ENCODE results near the gene MVB12B. TPM values are rescaled to one million over a fixed set of nuclear protein-coding genes. Genes with fewer than 3 reads are reported as not detected.

MVB12B gene
- total RNA-seq, 1 experiment from 2014 or later: 5.7 TPM

GRCh38 chr9:126334721-126335621, 8.3 kb downstream of the MVB12B start (continued):
- TF ChIP-seq E2F1 (CRISPR knock-in tag; IDR thresholded peaks at IDR 0.05): no peak
- no peak for TF ChIP-seq ZBTB21 (CRISPR knock-in tag; IDR thresholded peaks at IDR 0.05; ENCODE audit: borderline replicate concordance)

GRCh38 chr9:126335837-126336735, 9.5 kb downstream of the MVB12B start:
- Mint-ChIP-seq H3K27me3 (ENCODE audit: low read depth) (no peaks in the 10 kb centered on the region), H3K4me3 (no peak overlapping the region), H3K4me1 (peaks cover 33% of the 10 kb centered on the region), H3K9me3 (no peaks in the 10 kb centered on the region), H3K36me3 (0 out of 2 replicates have a peak, but pooled peaks cover 2% of the 10 kb centered on the region), H3K27ac (no peak overlapping the region)
- ChIA-PET POLR2A (interaction anchor here (1.7 kb wide), 1 partner anchor 12 kb away, joined by 4 read pairs; no protein-coding TSS in a partner anchor), CTCF (interaction anchor here (0.6 to 2.3 kb wide), 12 partner anchors 9 to 185 kb away, joined by 3 to 14 read pairs (median 4); partner anchors contain the start of gene MVB12B)
- ATAC-seq (peak; percentile 36), DNase-seq (ENCODE audit: low spot score) (no peak)
- no peak for TF ChIP-seq CTCF (IDR thresholded peaks at IDR 0.05)
- TF ChIP-seq NR1H2 (CRISPR knock-in tag; IDR thresholded peaks at IDR 0.05): no peak
- TF ChIP-seq NR2C2 (CRISPR knock-in tag; IDR thresholded peaks at IDR 0.05): no peak
- TF ChIP-seq USF2 (CRISPR knock-in tag; IDR thresholded peaks at IDR 0.05): no peak
- no peak for TF ChIP-seq STAT6 (CRISPR knock-in tag; conservative IDR thresholded peaks at IDR 0.05; ENCODE audit: low read depth)
- no peak for TF ChIP-seq ZNF263 (CRISPR knock-in tag; IDR thresholded peaks at IDR 0.05; ENCODE audit: low read depth)
- no peak for TF ChIP-seq CDX4 (CRISPR knock-in tag; IDR thresholded peaks at IDR 0.05; ENCODE audit: borderline replicate concordance)
- TF ChIP-seq NR3C1 (CRISPR knock-in tag; conservative IDR thresholded peaks at IDR 0.05; ENCODE audit: low read depth): no peak

GRCh38 chr9:126336736-126337325, 10.2 kb downstream of the MVB12B start:
- POLR2A ChIA-PET: interaction anchor here (1.7 kb wide), 1 partner anchor 11 kb away, joined by 4 read pairs; no protein-coding TSS in a partner anchor
- H3K27me3 Mint-ChIP-seq (ENCODE audit: low read depth): no peaks in the 10 kb centered on the region
- peaks cover 40% of the 10 kb centered on the region for H3K4me1 Mint-ChIP-seq
- H3K36me3 Mint-ChIP-seq: 0 out of 2 replicates have a peak, but pooled peaks cover 2% of the 10 kb centered on the region
- H3K9me3 Mint-ChIP-seq: no peaks in the 10 kb centered on the region
- CTCF ChIA-PET: interaction anchor here (0.6 to 2.3 kb wide), 9 partner anchors 8 to 523 kb away, joined by 3 to 14 read pairs (median 5); partner anchors contain the start of gene MVB12B
- H3K27ac Mint-ChIP-seq: no peak overlapping the region
- DNase-seq (ENCODE audit: low spot score): no peak
- TF ChIP-seq TEAD1 (CRISPR knock-in tag; IDR thresholded peaks at IDR 0.05) (no peak), NFATC4 (CRISPR knock-in tag; IDR thresholded peaks at IDR 0.05) (no peak), E2F4 (CRISPR knock-in tag; IDR thresholded peaks at IDR 0.05; ENCODE audit: borderline replicate concordance, low read depth) (no peak), ETV6 (CRISPR knock-in tag; IDR thresholded peaks at IDR 0.05) (no peak), ZNF263 (CRISPR knock-in tag; IDR thresholded peaks at IDR 0.05; ENCODE audit: low read depth) (no peak)
- no peak overlapping the region for H3K4me3 Mint-ChIP-seq
- ATAC-seq: no peak

All from WTC11 (cell line).